ENCODE measurements around the gene FMNL3. TPM values are rescaled to one million over a fixed set of nuclear protein-coding genes. Genes with fewer than 3 reads are reported as not detected.
"Not testable (repeated sequence)": the region's sequence is repeated elsewhere in the genome, so short reads cannot be mapped to it uniquely, and the experiment has no call there.

The FMNL3 gene
- polyA plus RNA-seq (2014; cell fraction: cytosol; rRNA removed), result 9.6 and 14.1 TPM in 2 replicates
- 18.7 and 25.6 TPM in 2 replicates for polyA plus RNA-seq (2014; cell fraction: nucleus; rRNA removed)

- DNase-seq (ENCODE audit: low spot score), result peak; percentile 95
These were observed at the start of gene FMNL3 for GRCh38 chr12:49707128-49707811. Gene FMNL3 (minus strand): TSS chr12:49707405. CDS start chr12:49707180, 225 bp downstream.

- DNase-seq (ENCODE audit: low spot score), result no peak
These were observed 43.8 kb upstream of the FMNL3 start for GRCh38 chr12:49750996-49751393.

- no peak for DNase-seq (ENCODE audit: low spot score)
These were observed 43.1 kb upstream of the FMNL3 start for GRCh38 chr12:49750027-49750995.

GRCh38 chr12:49748800-49749199 is 41.6 kb upstream of the FMNL3 start:
- DNase-seq (ENCODE audit: low spot score), result no peak

- no peak for DNase-seq (ENCODE audit: low spot score)
These were observed 41.1 kb upstream of the FMNL3 start for GRCh38 chr12:49748306-49748705.

GRCh38 chr12:49744363-49744885 is 37.2 kb upstream of the FMNL3 start:
- no peak for DNase-seq (ENCODE audit: low spot score)

- DNase-seq (ENCODE audit: low spot score), result peak; percentile 74
These were observed 34.8 kb upstream of the FMNL3 start for GRCh38 chr12:49741882-49742620.

- peak; percentile 100 for DNase-seq (ENCODE audit: low spot score)
These were observed 34.0 kb upstream of the FMNL3 start, which contains the start of gene TMBIM6 for GRCh38 chr12:49740930-49741881. Gene TMBIM6 (plus strand): TSS chr12:49741557. CDS start chr12:49752494, 10,937 bp downstream.

GRCh38 chr12:49740277-49740676 is 33.1 kb upstream of the FMNL3 start:
- not testable (repeated sequence) for DNase-seq (ENCODE audit: low spot score)

- not testable (repeated sequence) for DNase-seq (ENCODE audit: low spot score)
These were observed 31.5 kb upstream of the FMNL3 start for GRCh38 chr12:49738721-49739120.

- DNase-seq (ENCODE audit: low spot score), result not testable (repeated sequence)
These were observed 27.7 kb upstream of the FMNL3 start for GRCh38 chr12:49734900-49735299.

GRCh38 chr12:49733219-49734017 is 26.2 kb upstream of the FMNL3 start:
- DNase-seq (ENCODE audit: low spot score), result peak; percentile 54

- DNase-seq (ENCODE audit: low spot score), result no peak
These were observed 23.4 kb upstream of the FMNL3 start for GRCh38 chr12:49730568-49731101.

GRCh38 chr12:49730050-49730449 is 22.8 kb upstream of the FMNL3 start:
- DNase-seq (ENCODE audit: low spot score), result no peak

- no peak for DNase-seq (ENCODE audit: low spot score)
These were observed 21.2 kb upstream of the FMNL3 start for GRCh38 chr12:49728446-49728845.

GRCh38 chr12:49721355-49721754 is 14.2 kb upstream of the FMNL3 start:
- not testable (repeated sequence) for DNase-seq (ENCODE audit: low spot score)

GRCh38 chr12:49720214-49720613 is 13.0 kb upstream of the FMNL3 start:
- no peak for DNase-seq (ENCODE audit: low spot score)

- DNase-seq (ENCODE audit: low spot score), result not testable (repeated sequence)
These were observed 10.6 kb upstream of the FMNL3 start for GRCh38 chr12:49717800-49718199.

- DNase-seq (ENCODE audit: low spot score), result no peak
These were observed 9.3 kb upstream of the FMNL3 start for GRCh38 chr12:49716553-49716952.

Measured in SK-N-DZ (cell line).